NOMO-1 treated with DMSO at 0.1 percent for 48 hours (cell line): ENCODE results near the gene MAP6.

Experiments
- DNase-seq: peaks from one replicate; lab custom pipeline; 2025; ENCODE audit not compliant: unreplicated experiment; lab: John Stamatoyannopoulos, UW

MAP6 gene

GRCh38 chr11:75554258-75555022 lies 114.4 kb downstream of the MAP6 start:
- DNase-seq, result no peak

GRCh38 chr11:75553889-75554257 lies 115.0 kb downstream of the MAP6 start:
- DNase-seq, result no peak

GRCh38 chr11:75553182-75553581 lies 115.7 kb downstream of the MAP6 start:
- no peak for DNase-seq

DNA sequence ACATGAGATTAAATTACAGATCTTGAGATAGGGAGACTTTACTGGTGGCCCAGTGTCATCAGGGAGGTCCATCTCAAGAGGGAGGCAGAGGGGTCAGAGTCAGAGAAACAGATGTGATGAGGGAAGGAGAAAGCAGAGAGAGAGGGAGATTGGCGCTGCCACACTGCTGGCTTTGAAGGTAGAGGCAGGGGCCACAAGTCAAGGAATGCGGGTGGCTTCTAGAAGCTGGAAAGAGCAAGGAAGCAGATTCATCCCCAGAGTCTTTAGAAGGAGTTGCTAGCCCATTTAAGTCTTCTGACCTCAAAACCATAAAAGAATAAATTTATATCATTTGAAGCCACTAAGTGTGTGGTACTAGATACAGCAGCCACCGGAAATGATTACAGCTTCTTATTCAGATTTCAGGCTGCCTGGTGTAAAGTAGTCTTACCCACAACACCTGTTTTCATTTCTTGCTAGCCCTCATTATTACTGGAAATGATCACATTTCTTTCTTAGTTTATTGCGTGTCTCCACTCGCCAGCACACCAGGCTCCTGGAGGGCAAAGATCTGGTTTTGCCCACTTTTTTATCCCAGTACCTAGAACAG lies 119.4 kb downstream of the MAP6 start:
- no peak for DNase-seq

GRCh38 chr11:75548595-75549272 lies 120.1 kb downstream of the MAP6 start:
- no peak for DNase-seq

GRCh38 chr11:75547617-75548058 lies 121.2 kb downstream of the MAP6 start:
- DNase-seq, result no peak

GRCh38 chr11:75547177-75547576 lies 121.7 kb downstream of the MAP6 start:
- no peak for DNase-seq

- no peak for DNase-seq
Observed at GRCh38 chr11:75543806-75544205, 125.0 kb downstream of the MAP6 start.

DNA sequence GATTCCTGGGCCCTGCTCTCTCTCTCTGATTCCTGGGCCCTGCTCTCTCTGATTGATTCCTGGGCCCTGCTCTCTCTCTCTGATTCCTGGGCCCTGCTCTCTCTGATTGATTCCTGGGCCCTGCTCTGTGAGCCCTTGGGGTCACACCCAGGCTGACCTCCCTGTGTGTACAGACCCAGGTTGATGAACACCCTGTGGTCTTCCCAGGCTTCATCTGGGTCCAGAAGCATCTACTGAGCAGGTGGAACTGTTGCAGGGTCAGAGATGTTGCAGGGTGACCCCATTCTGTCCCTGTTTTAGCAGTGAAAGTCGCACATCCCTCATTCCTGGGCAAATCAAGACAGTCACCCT lies 126.8 kb downstream of the MAP6 start:
- no peak for DNase-seq

- no peak for DNase-seq
Observed at GRCh38 chr11:75541193-75542087, 127.4 kb downstream of the MAP6 start.

- no peak for DNase-seq
Observed at GRCh38 chr11:75539459-75540334, 129.1 kb downstream of the MAP6 start.

DNA sequence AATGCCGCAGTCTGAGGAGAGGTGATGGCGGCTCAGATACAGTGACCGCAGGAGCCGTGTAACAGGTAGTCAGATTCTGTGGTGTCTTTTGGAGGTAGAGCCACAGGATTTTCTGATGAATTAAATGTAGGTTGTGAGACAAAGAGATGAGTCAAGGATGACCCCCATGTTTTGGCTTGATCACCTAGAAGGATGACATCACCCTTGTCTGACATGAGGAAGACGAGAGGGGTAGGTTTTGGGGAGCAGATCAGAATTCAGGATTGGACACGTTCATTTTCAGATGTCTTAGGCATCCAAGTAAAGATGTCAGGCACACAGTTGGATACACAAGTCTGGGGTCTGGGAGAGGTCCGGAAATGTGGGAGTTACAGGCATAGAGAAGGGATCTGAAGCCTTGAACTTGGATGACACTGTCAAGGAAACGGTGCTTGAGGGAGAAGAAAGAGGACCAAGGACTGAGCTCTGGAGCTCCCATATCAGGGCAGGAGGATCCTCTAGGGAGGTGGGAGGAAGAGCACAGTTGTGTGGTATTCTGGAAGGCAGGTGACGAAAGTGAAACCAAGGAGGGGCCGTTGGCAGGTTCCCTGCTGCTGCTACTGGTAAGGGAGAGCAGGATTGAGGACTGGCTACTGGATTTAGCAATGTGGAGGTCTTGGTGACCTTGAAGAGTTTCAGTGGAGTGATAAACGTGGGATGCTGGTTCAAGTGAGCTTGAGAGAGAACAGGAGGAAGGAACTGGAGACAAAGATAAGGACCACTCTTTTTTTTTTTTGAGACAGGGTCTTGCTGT lies 130.5 kb downstream of the MAP6 start:
- no peak for DNase-seq

DNA sequence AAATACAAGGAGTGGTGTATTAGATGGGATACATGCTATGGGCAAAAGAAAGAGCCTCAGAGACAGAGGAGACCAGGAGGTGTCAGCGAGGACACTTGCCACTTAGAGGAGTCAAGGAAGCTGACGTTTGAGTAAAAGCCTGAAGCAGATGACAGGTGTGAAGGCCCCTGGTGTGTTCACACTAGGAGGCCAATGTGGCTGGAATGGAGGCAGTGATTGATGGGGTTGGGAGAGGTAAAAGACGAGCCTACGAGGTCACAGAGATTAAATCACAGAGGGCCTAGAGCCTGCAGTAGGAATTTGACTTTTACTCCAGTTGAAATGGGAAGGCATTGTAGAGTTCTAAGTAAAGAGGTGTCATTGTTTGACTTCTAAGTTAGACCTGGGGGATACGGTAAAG lies 131.1 kb downstream of the MAP6 start:
- DNase-seq, result no peak
